Vagina (tissue), 2 donors: ENCODE results near the gene APBB2.

Source experiments
- CTCF ChIP-seq, 3 experiments: fragments of 450-650 bp in 2 of 3; fragments of 200-600 bp in 1 of 3; sonication (generic) in 1 of 3; IDR thresholded peaks; one replicate each; pipeline ENCODE4 v1.5.1; 2017 to 2019; ENCODE audit warnings: antibody characterized with exemption in 3 of 3, mild to moderate bottlenecking in 2 of 3, moderate library complexity in 2 of 3
- POLR2A ChIP-seq, 2 donors: fragments of 450-650 bp; IDR thresholded peaks; one replicate each; pipeline ENCODE4 v1.6.1; 2017; ENCODE audit warnings: antibody characterized with exemption in 2 of 2, mild to moderate bottlenecking in 2 of 2, moderate library complexity in 2 of 2

GRCh38 chr4:40980318-40980883, 233.9 kb downstream of the APBB2 start:
- TF ChIP-seq POLR2A (IDR thresholded peaks at IDR 0.05) (no peak), CTCF (IDR thresholded peaks at IDR 0.05) (no peak)
